CD4-positive, alpha-beta T cell (primary cell): ENCODE data around the gene TOMM40L. TPM values are rescaled to one million over a fixed set of nuclear protein-coding genes. Genes with fewer than 3 reads are reported as not detected.

Source experiments
- ATAC-seq: fragments of 200-7000 bp; cut with Tn5 transposase; one replicate; pipeline ENCODE4 v1.10.0; 2022; ENCODE audit warnings: mild to moderate bottlenecking; ENCODE audit not compliant: poor library complexity
- CTCF ChIA-PET: fragments of 350-600 bp; sonication (Branson Sonifier 250); formaldehyde crosslinking; loops from one replicate; lab custom pipeline; 2021; ENCODE audit warnings: antibody characterized with exemption, inconsistent platforms; lab: Charles Lee
- POLR2A ChIA-PET: fragments of 350-600 bp; sonication (Branson Sonifier 250); formaldehyde crosslinking; loops from one replicate; lab custom pipeline; 2021; ENCODE audit warnings: antibody characterized with exemption, inconsistent platforms; lab: Charles Lee
- DNase-seq, 14 experiments: peaks; one replicate each; pipeline ENCODE4 v3.0.0-alpha.2; 2013 to 2020; ENCODE audit warnings: mixed read lengths in 2 of 14
- H3K27ac ChIP-seq, 2 donors: one replicate each; pipeline versions ENCODE4 v1.5.1 to v1.7.0; 2013; ENCODE audit warnings: low read length in 2 of 2, low read depth in 1 of 2, mild to moderate bottlenecking in 1 of 2
- H3K27me3 ChIP-seq, 2 experiments: 1 replicate in 1 of 2; 2 replicates in 1 of 2; pipeline versions ENCODE4 v1.6.1 to v1.7.0; 2013; ENCODE audit warnings: low read length in 2 of 2, control low read depth in 1 of 2, mild to moderate bottlenecking in 1 of 2, moderate library complexity in 1 of 2; ENCODE audit not compliant: insufficient read depth in 2 of 2, control insufficient read depth in 1 of 2
- H3K36me3 ChIP-seq: one replicate; pipeline ENCODE4 v1.6.1; 2013; ENCODE audit warnings: low read length, control low read depth; ENCODE audit not compliant: insufficient read depth
- H3K4me1 ChIP-seq: one replicate; pipeline ENCODE4 v1.6.1; 2013; ENCODE audit warnings: low read length, control low read depth; ENCODE audit not compliant: insufficient read depth
- H3K4me3 ChIP-seq: one replicate; pipeline ENCODE4 v1.5.1; 2013; ENCODE audit warnings: mild to moderate bottlenecking, low read length, moderate library complexity
- H3K9me3 ChIP-seq, 2 experiments: 1 replicate in 1 of 2; 2 replicates in 1 of 2; pipeline versions ENCODE4 v1.6.1 to v1.7.0; 2013; ENCODE audit warnings: low read length in 2 of 2, mild to moderate bottlenecking in 2 of 2, control low read depth in 1 of 2, moderate library complexity in 1 of 2; ENCODE audit not compliant: control insufficient read depth in 1 of 2, insufficient read depth in 1 of 2
- H3K27ac Mint-ChIP-seq: one replicate; pipeline ENCODE4 v1.8.0; 2020; ENCODE audit warnings: mixed read lengths
- H3K27me3 Mint-ChIP-seq: one replicate; pipeline ENCODE4 v1.8.0; 2021; ENCODE audit warnings: mixed read lengths
- H3K36me3 Mint-ChIP-seq: one replicate; pipeline ENCODE4 v1.8.0; 2021; ENCODE audit warnings: low read depth, mixed read lengths
- H3K4me1 Mint-ChIP-seq: one replicate; pipeline ENCODE4 v1.8.0; 2021; ENCODE audit warnings: low read depth, mixed read lengths
- H3K4me3 Mint-ChIP-seq: one replicate; pipeline ENCODE4 v1.8.0; 2020; ENCODE audit warnings: mild to moderate bottlenecking, mixed read lengths
- H3K9me3 Mint-ChIP-seq: one replicate; pipeline ENCODE4 v1.8.0; 2020; ENCODE audit warnings: mixed read lengths
- intact Hi-C, 2 experiments: fragments of 100-400 bp; cut with DNase I in 1 of 2; cut with micrococcal nuclease in 1 of 2; formaldehyde crosslinking; loops; one replicate each; pipeline versions ENCODE4 v1.15.1 to v1.9.0; 2023 to 2025; cut with DNase I, micrococcal nuclease
- total RNA-seq, 174 experiments: library from RNA in 2 of 174; stranded (reverse) in 2 of 174; gene quantifications; one replicate each; pipeline ENCODE4 v1.2.3 and lab custom pipeline; 2021 to 2026
- TF ChIP-seq, protein P1 (sequence below): fragments of 200-600 bp; IDR thresholded peaks from one replicate; pipeline ENCODE4 v1.8.0; 2022; ENCODE audit warnings: antibody characterized with exemption, mild to moderate bottlenecking

Gene TOMM40L
- total RNA-seq, 2 experiments from 2014 or later: 3.2 to 4.1 TPM

DNA sequence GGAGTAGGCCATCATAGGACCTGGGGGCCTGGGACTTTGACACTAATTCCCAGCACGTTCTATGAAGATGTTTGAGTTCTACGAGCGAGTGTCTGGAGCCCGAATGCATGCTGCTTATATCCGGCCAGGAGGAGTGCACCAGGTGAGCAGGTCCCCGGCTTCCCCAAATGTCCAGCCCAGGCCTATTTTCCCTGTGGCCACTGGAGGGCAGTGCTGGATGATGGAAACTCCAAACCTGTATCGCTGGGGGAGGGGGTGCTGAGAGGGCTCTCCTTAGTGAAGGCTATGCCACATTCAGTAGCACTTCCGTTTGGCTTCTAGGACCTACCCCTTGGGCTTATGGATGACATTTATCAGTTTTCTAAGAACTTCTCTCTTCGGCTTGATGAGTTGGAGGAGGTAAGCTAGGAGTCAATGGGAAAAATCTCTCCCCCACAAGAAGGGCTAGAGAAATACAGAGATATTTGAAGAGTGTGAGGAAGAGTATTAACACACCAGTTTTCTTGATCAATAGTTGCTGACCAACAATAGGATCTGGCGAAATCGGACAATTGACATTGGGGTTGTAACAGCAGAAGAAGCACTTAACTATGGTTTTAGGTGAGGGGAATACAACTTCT is 16.0 kb upstream of the TOMM40L start:
- H3K27me3 ChIP-seq: no peaks in the 10 kb centered on the region
- CTCF ChIA-PET: interaction anchor here (1.3 to 3.0 kb wide), 3 partner anchors 11 to 16 kb away, joined by 3 to 13 read pairs (median 4); partner anchors contain the start of genes APOA2 and TOMM40L
- Mint-ChIP-seq H3K27me3 (no peaks in the 10 kb centered on the region), H3K4me3 (no peak overlapping the region), H3K9me3 (no peaks in the 10 kb centered on the region), H3K4me1 (peaks cover 39% of the 10 kb centered on the region), H3K27ac (peak overlapping the region; percentile 12), H3K36me3 (peaks cover 90% of the 10 kb centered on the region)
- intact Hi-C loops: loop anchor here (1.0 to 5.0 kb wide), 2 partner anchors 15 to 172 kb away; no protein-coding TSS in a partner anchor
- no peak overlapping the region for H3K27ac ChIP-seq
- H3K9me3 ChIP-seq: no peaks in the 10 kb centered on the region
- H3K4me1 ChIP-seq: peaks cover 22% of the 10 kb centered on the region
- peak; percentile 98 for ATAC-seq
- peak; percentile 55 to 87 (median 66) for DNase-seq
- TF ChIP-seq, protein P1, sequence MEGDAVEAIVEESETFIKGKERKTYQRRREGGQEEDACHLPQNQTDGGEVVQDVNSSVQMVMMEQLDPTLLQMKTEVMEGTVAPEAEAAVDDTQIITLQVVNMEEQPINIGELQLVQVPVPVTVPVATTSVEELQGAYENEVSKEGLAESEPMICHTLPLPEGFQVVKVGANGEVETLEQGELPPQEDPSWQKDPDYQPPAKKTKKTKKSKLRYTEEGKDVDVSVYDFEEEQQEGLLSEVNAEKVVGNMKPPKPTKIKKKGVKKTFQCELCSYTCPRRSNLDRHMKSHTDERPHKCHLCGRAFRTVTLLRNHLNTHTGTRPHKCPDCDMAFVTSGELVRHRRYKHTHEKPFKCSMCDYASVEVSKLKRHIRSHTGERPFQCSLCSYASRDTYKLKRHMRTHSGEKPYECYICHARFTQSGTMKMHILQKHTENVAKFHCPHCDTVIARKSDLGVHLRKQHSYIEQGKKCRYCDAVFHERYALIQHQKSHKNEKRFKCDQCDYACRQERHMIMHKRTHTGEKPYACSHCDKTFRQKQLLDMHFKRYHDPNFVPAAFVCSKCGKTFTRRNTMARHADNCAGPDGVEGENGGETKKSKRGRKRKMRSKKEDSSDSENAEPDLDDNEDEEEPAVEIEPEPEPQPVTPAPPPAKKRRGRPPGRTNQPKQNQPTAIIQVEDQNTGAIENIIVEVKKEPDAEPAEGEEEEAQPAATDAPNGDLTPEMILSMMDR: peak; percentile 84
- H3K4me3 ChIP-seq: no peak overlapping the region
- peaks cover 97% of the 10 kb centered on the region for H3K36me3 ChIP-seq
- POLR2A ChIA-PET: interaction anchor here (1.6 to 2.4 kb wide), 3 partner anchors 8 to 28 kb away, joined by 5 to 20 read pairs (median 10); partner anchors contain the start of genes NDUFS2 and TOMM40L

GRCh38 chr1:161214369-161214768 is 11.5 kb upstream of the TOMM40L start:
- no peak for DNase-seq
- Histone ChIP-seq H3K27ac (no peak overlapping the region), H3K4me3 (no peak overlapping the region), H3K4me1 (peaks cover 44% of the 10 kb centered on the region), H3K9me3 (no peaks in the 10 kb centered on the region), H3K27me3 (no peaks in the 10 kb centered on the region), H3K36me3 (peaks cover 54% of the 10 kb centered on the region)
- intact Hi-C loops: loop anchor here in 1 of 2 experiments (5.0 kb wide), 1 partner anchor 168 kb away; no protein-coding TSS in a partner anchor
- no peak for ATAC-seq
- TF ChIP-seq, protein P1: no peak
- no peak overlapping the region for H3K4me3 Mint-ChIP-seq
- H3K27me3 Mint-ChIP-seq: no peaks in the 10 kb centered on the region
- ChIA-PET CTCF (no interaction called here), POLR2A (no interaction called here)
- peaks cover 56% of the 10 kb centered on the region for H3K36me3 Mint-ChIP-seq
- peaks cover 51% of the 10 kb centered on the region for H3K4me1 Mint-ChIP-seq
- H3K9me3 Mint-ChIP-seq: no peaks in the 10 kb centered on the region
- H3K27ac Mint-ChIP-seq: no peak overlapping the region

- DNase-seq: peak in 2 of 14 experiments; percentile 51 to 62
- Histone ChIP-seq H3K4me1 (peaks cover 41% of the 10 kb centered on the region), H3K36me3 (peaks cover 47% of the 10 kb centered on the region), H3K9me3 (no peaks in the 10 kb centered on the region), H3K4me3 (peak within 1 kb of the TSS; percentile 40), H3K27ac (no peak within 1 kb of the TSS), H3K27me3 (no peaks in the 10 kb centered on the region)
- CTCF ChIA-PET: interaction anchor here (1.2 kb wide), 1 partner anchor 10 kb away, joined by 3 read pairs; the partner anchor contains the start of gene TOMM40L
- Mint-ChIP-seq H3K9me3 (no peaks in the 10 kb centered on the region), H3K4me1 (peaks cover 51% of the 10 kb centered on the region), H3K27me3 (no peaks in the 10 kb centered on the region), H3K4me3 (no peak within 1 kb of the TSS), H3K27ac (peak within 1 kb of the TSS; percentile 44), H3K36me3 (peaks cover 49% of the 10 kb centered on the region)
- POLR2A ChIA-PET: interaction anchor here (0.8 to 3.0 kb wide), 2 partner anchors 11 to 13 kb away, joined by 3 to 20 read pairs; partner anchors contain the start of genes NDUFS2 and TOMM40L
- ATAC-seq: no peak
- intact Hi-C loops: no loop called here
- TF ChIP-seq, protein P1: no peak
These were observed 10.8 kb upstream of the TOMM40L start, which contains the start of gene FCER1G for GRCh38 chr1:161215076-161215475. Gene FCER1G, plus strand, starts transcription at chr1:161215295. Its CDS starts 27 bp downstream, at chr1:161215322.
